ENCODE results near the gene THSD8. TPM values are rescaled to one million over a fixed set of nuclear protein-coding genes. Genes with fewer than 3 reads are reported as not detected.
"Not testable (repeated sequence)": the region's sequence is repeated elsewhere in the genome, so short reads cannot be mapped to it uniquely, and the experiment has no call there.

THSD8 gene
- total RNA-seq, 4 donors from 2014 or later: 4.8 TPM; not detected in 3

GRCh38 chr19:12815088-12815487 is 13.2 kb downstream of the THSD8 start:
- H3K4me3 ChIP-seq: no peak overlapping the region
- no peak overlapping the region for H3K27ac ChIP-seq
- H3K9me3 ChIP-seq: no peaks in the 10 kb centered on the region
- 88 to 90% methylated on average over 7 of the region's 7 CpGs for WGBS, 2 donors
- TF ChIP-seq CTCF (IDR thresholded peaks at IDR 0.05) (no peak), EP300 (IDR thresholded peaks at IDR 0.05) (no peak), POLR2A (IDR thresholded peaks at IDR 0.05) (no peak)
- H3K36me3 ChIP-seq: peaks cover 0 to 51% (median 0%) of the 10 kb centered on the region in 3 donors
- DNase-seq (ENCODE audit: low spot score in 2 of 2): no peak
- H3K27me3 ChIP-seq: no peaks in the 10 kb centered on the region
- no peaks in the 10 kb centered on the region for H3K4me1 ChIP-seq

- H3K4me3 ChIP-seq; DNase-seq (ENCODE audit: low spot score in 2 of 2); H3K4me1 ChIP-seq; H3K9me3 ChIP-seq; H3K27ac ChIP-seq; H3K27me3 ChIP-seq: not testable (repeated sequence)
- peaks cover 0 to 30% (median 0%) of the 10 kb centered on the region in 3 donors for H3K36me3 ChIP-seq
- 92 to 93% methylated on average over 6 of the region's 6 CpGs for WGBS, 2 donors
Measured at GRCh38 chr19:12817188-12817587, 15.3 kb downstream of the THSD8 start.

GRCh38 chr19:12817810-12818209 is 15.9 kb downstream of the THSD8 start:
- H3K36me3 ChIP-seq: peaks cover 0 to 24% (median 0%) of the 10 kb centered on the region in 3 donors
- DNase-seq (ENCODE audit: low spot score in 2 of 2); H3K4me3 ChIP-seq; H3K27ac ChIP-seq; H3K9me3 ChIP-seq; H3K4me1 ChIP-seq; H3K27me3 ChIP-seq: not testable (repeated sequence)
- WGBS, 2 donors: 89 to 93% methylated on average over 11 of the region's 11 CpGs

DNA sequence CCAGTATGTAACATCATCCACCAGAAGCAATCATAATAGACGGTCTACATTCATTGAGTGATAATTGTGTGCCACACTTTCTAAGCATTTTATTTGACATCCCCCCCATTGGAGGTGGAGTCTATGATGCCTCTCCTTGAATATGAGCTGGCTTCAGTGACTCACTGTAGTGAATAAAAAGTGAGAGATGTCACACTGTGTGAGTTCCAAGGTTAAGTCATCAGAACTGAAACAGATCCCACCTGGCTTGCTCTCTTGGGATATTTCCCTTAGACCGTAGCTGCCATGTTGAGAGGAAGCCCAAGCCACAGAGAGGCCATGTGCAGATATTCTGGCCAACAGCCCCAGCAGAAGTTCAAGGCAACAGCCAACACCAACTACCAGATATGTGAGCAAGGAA is 19.9 kb downstream of the THSD8 start:
- 86 to 87% methylated on average over 2 of the region's 2 CpGs for WGBS, 2 donors
- Histone ChIP-seq H3K27me3 (peaks cover 0 to 32% of the 10 kb centered on the region in 2 donors), H3K4me3 (no peak overlapping the region), H3K9me3 (no peaks in the 10 kb centered on the region), H3K27ac (no peak overlapping the region), H3K4me1 (peaks cover 0 to 8% (median 0%) of the 10 kb centered on the region in 4 donors), H3K36me3 (no peaks in the 10 kb centered on the region)
- DNase-seq (ENCODE audit: low spot score in 2 of 2): no peak
- TF ChIP-seq POLR2A (IDR thresholded peaks at IDR 0.05) (no peak), CTCF (IDR thresholded peaks at IDR 0.05) (no peak)

- 6% methylated on average over 41 to 44 of the region's 46 CpGs for WGBS, 2 donors
- Histone ChIP-seq H3K27ac (no peak overlapping the region), H3K4me3 (no peak overlapping the region), H3K9me3 (no peaks in the 10 kb centered on the region), H3K36me3 (no peaks in the 10 kb centered on the region), H3K27me3 (peaks cover 0 to 69% of the 10 kb centered on the region in 2 donors), H3K4me1 (peaks cover 0 to 16% (median 0%) of the 10 kb centered on the region in 4 donors)
- no peak for DNase-seq (ENCODE audit: low spot score in 2 of 2)
- TF ChIP-seq CTCF (IDR thresholded peaks at IDR 0.05) (peak in 1 of 5 experiments; percentile 22), POLR2A (IDR thresholded peaks at IDR 0.05) (no peak), EP300 (IDR thresholded peaks at IDR 0.05) (no peak)
Measured at GRCh38 chr19:12825254-12826131, 23.6 kb downstream of the THSD8 start.

GRCh38 chr19:12828494-12828893 is 26.6 kb downstream of the THSD8 start:
- no peak for DNase-seq (ENCODE audit: low spot score in 2 of 2)
- no peaks in the 10 kb centered on the region for H3K9me3 ChIP-seq
- no peak for TF ChIP-seq EP300 (IDR thresholded peaks at IDR 0.05)
- TF ChIP-seq CTCF (IDR thresholded peaks at IDR 0.05): no peak
- TF ChIP-seq POLR2A (IDR thresholded peaks at IDR 0.05): no peak
- H3K36me3 ChIP-seq: no peaks in the 10 kb centered on the region
- peaks cover 0 to 99% of the 10 kb centered on the region in 2 donors for H3K27me3 ChIP-seq
- H3K4me1 ChIP-seq: peaks cover 0 to 29% (median 3%) of the 10 kb centered on the region in 4 donors
- H3K27ac ChIP-seq: no peak overlapping the region
- H3K4me3 ChIP-seq: no peak overlapping the region
- 6 to 9% methylated on average over 23 of the region's 23 CpGs for WGBS, 2 donors

Data from tibial nerve (tissue), 4 donors.